Suprapubic skin (tissue), 4 donors: ENCODE results near the gene SPOCK3. TPM values are rescaled to one million over a fixed set of nuclear protein-coding genes. Genes with fewer than 3 reads are reported as not detected.
"Not testable (repeated sequence)": the region's sequence is repeated elsewhere in the genome, so short reads cannot be mapped to it uniquely, and the experiment has no call there.

Experiments used
- DNase-seq, 2 donors: peaks; one replicate each; pipeline ENCODE4 v3.0.0-alpha.2; 2019; ENCODE audit warnings: low spot score in 2 of 2
- H3K27ac ChIP-seq: fragments of 200-600 bp; sonication (generic); one replicate; pipeline ENCODE4 v1.5.1; 2019
- H3K27me3 ChIP-seq: fragments of 200-600 bp; sonication (generic); one replicate; pipeline ENCODE4 v1.5.1; 2019
- H3K36me3 ChIP-seq: fragments of 200-600 bp; sonication (generic); one replicate; pipeline ENCODE4 v1.5.1; 2019
- H3K4me1 ChIP-seq: fragments of 200-600 bp; sonication (generic); one replicate; pipeline ENCODE4 v1.5.1; 2019
- H3K4me3 ChIP-seq: fragments of 200-600 bp; sonication (generic); one replicate; pipeline ENCODE4 v1.5.1; 2019; ENCODE audit warnings: mild to moderate bottlenecking
- H3K9me3 ChIP-seq: fragments of 200-600 bp; sonication (generic); one replicate; pipeline ENCODE4 v1.5.1; 2019
- EP300 ChIP-seq: sonication (generic); formaldehyde crosslinking; IDR thresholded peaks from one replicate; pipeline ENCODE4 v1.6.1; 2017; ENCODE audit warnings: antibody characterized with exemption
- POLR2A ChIP-seq, 2 donors: fragments of 450-650 bp; IDR thresholded peaks; one replicate each; pipeline ENCODE4 v1.6.1; 2017; ENCODE audit warnings: antibody characterized with exemption in 2 of 2, mild to moderate bottlenecking in 2 of 2, moderate library complexity in 2 of 2
- POLR2AphosphoS5 ChIP-seq, 3 donors: sonication (generic); formaldehyde crosslinking; IDR thresholded peaks; one replicate each; pipeline ENCODE4 v1.6.1; 2017; ENCODE audit warnings: antibody characterized with exemption in 3 of 3
- WGBS: methylation state at CpG from one replicate; pipeline ENCODE4 v1.1.5; 2018; 5-methylcytosine and 5-hydroxymethylcytosine counted together
- total RNA-seq, 4 donors: library from RNA; depleted of rRNA; stranded (reverse); fragments of >200 nt; gene quantifications; one replicate each; pipeline ENCODE4 v1.1.0, GENCODE V29; 2016
- TF ChIP-seq, protein P1 (sequence below), 2 donors: fragments of 200-600 bp in 1 of 2; fragments of 450-650 bp in 1 of 2; sonication (generic) in 1 of 2; IDR thresholded peaks; one replicate each; pipeline ENCODE4 v1.5.1; 2016 to 2019; ENCODE audit warnings: antibody characterized with exemption in 2 of 2, mild to moderate bottlenecking in 1 of 2, moderate library complexity in 1 of 2

SPOCK3 gene
- total RNA-seq, 4 donors from 2014 or later, result not detected

DNA sequence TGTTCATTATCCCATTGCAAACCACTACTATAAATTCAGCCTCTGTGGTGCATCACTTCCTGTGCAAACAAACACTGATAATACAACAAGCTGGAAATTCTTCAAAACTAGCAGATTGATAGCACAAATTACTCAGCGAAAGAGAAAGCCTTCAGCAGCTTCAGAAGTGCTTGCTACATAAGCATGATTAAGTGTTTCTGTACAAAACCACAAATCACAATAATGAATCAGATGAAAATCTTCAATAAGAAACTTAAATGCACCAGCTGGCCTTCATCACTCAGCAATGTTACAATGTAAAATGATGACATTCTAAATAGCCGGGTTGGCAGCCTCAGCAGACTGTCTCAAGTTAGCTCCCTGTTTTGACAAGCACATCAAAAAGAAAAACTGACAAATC, 262.2 kb downstream of the SPOCK3 start:
- Histone ChIP-seq H3K4me1 (no peaks in the 10 kb centered on the region), H3K9me3 (peaks cover 6% of the 10 kb centered on the region), H3K36me3 (no peaks in the 10 kb centered on the region), H3K4me3 (no peak overlapping the region), H3K27me3 (no peaks in the 10 kb centered on the region), H3K27ac (no peak overlapping the region)
- no peak for DNase-seq
- TF ChIP-seq POLR2AphosphoS5 (IDR thresholded peaks at IDR 0.05) (no peak), EP300 (no peak), POLR2A (IDR thresholded peaks at IDR 0.05) (no peak)
- TF ChIP-seq, protein P1, sequence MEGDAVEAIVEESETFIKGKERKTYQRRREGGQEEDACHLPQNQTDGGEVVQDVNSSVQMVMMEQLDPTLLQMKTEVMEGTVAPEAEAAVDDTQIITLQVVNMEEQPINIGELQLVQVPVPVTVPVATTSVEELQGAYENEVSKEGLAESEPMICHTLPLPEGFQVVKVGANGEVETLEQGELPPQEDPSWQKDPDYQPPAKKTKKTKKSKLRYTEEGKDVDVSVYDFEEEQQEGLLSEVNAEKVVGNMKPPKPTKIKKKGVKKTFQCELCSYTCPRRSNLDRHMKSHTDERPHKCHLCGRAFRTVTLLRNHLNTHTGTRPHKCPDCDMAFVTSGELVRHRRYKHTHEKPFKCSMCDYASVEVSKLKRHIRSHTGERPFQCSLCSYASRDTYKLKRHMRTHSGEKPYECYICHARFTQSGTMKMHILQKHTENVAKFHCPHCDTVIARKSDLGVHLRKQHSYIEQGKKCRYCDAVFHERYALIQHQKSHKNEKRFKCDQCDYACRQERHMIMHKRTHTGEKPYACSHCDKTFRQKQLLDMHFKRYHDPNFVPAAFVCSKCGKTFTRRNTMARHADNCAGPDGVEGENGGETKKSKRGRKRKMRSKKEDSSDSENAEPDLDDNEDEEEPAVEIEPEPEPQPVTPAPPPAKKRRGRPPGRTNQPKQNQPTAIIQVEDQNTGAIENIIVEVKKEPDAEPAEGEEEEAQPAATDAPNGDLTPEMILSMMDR (IDR thresholded peaks at IDR 0.05), result no peak
- WGBS, result 7% methylated on average over 2 of the region's 2 CpGs

DNA sequence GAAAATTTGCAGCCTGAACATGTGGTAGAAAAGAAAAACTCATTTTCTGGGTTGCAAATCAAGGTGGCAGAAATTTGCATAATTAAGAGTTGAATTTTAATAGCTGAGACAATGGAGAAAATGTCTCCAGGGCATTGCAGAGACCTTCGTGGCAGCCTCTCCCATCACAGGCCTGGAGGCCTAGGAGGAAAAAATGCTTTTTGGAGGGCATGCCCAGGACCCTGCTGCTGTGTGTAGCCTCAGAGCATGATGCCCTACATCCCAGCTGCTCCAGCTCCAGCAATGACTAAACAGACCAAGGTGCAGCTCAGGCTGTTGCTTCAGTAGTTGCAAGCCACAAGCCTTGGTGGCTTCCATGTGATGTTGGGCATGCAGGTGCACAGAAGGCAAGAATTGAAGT, 266.1 kb downstream of the SPOCK3 start:
- not testable (repeated sequence) for DNase-seq, H3K9me3 ChIP-seq
- WGBS, result 75% methylated on average over 1 of the region's 1 CpG

DNA sequence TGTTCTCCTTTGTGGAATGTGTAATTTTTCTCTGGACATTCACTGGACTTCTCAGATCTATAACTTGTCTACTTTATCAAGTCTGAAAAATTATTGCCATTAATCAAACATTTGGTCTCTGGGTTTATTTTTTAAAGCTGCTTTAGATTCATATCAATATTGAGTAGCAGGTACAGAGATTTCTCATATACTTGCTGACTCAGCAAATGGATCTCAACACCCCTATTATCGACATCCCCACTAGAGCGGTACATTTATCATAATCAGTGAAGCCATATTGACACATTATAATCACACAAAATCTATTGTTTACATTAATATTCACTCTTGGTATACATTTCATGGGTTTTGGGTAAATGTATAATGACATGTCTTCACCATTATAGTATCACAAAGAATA, 268.7 kb downstream of the SPOCK3 start:
- Histone ChIP-seq H3K9me3 (peaks cover 6% of the 10 kb centered on the region), H3K4me1 (no peaks in the 10 kb centered on the region), H3K27ac (no peak overlapping the region), H3K4me3 (no peak overlapping the region), H3K36me3 (no peaks in the 10 kb centered on the region), H3K27me3 (no peaks in the 10 kb centered on the region)
- WGBS, result 94% methylated on average over 2 of the region's 2 CpGs
- DNase-seq, result no peak
- no peak for TF ChIP-seq POLR2AphosphoS5 (IDR thresholded peaks at IDR 0.05)
- TF ChIP-seq, protein P1 (IDR thresholded peaks at IDR 0.05), result no peak
- no peak for TF ChIP-seq EP300
- TF ChIP-seq POLR2A (IDR thresholded peaks at IDR 0.05), result no peak

More for the DNA sequence above, 266.1 kb downstream of the SPOCK3 start:
- H3K27me3 ChIP-seq, H3K27ac ChIP-seq, H3K4me1 ChIP-seq, H3K4me3 ChIP-seq, H3K36me3 ChIP-seq: not testable (repeated sequence)

DNA sequence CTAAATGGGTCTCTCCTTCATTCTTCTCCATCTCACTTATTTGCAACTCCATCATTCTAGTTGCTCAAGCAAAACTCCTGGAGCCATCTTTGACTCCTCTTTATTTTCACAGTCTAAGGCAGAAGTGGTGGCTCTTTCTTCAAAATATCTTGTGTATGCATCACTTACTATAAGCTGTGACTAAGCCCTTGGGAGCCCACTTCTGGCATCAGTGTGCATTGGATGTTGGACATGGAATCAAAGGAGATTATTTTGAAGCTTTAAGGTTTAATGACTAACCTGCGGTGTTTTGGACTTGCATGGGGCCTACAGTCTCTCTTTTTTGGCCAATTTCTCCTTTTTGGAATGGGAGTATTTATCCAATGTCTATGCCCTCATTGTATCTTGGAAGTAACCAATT, 276.8 kb downstream of the SPOCK3 start:
- Histone ChIP-seq H3K9me3 (no peaks in the 10 kb centered on the region), H3K27ac (no peak overlapping the region), H3K36me3 (no peaks in the 10 kb centered on the region), H3K4me1 (no peaks in the 10 kb centered on the region), H3K4me3 (no peak overlapping the region), H3K27me3 (no peaks in the 10 kb centered on the region)
- TF ChIP-seq, protein P1 (IDR thresholded peaks at IDR 0.05), result no peak
- TF ChIP-seq EP300 (no peak), POLR2A (IDR thresholded peaks at IDR 0.05) (no peak), POLR2AphosphoS5 (IDR thresholded peaks at IDR 0.05) (no peak)
- DNase-seq, result no peak
- 81% methylated on average over 1 of the region's 1 CpG for WGBS

DNA sequence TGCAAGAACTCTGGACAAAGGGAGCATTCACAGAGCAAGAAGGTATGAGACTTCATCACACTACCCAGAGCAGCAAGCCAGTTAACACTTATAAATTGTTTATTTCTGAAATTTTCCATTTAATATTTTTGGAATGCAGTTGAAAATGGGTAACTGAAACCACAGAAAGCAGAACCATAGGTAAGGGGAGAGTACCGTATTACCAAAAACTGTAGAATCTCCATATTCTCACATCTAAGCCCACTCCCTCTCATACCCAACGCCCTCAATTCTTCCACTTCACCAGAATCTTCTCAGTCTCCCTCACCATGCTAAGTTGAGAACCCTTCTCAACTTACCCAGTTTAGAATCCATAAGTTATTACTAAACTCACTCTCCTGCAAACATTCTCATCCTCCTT, 277.8 kb downstream of the SPOCK3 start:
- Histone ChIP-seq H3K4me3 (no peak overlapping the region), H3K36me3 (no peaks in the 10 kb centered on the region), H3K4me1 (no peaks in the 10 kb centered on the region), H3K27ac (no peak overlapping the region), H3K9me3 (no peaks in the 10 kb centered on the region), H3K27me3 (no peaks in the 10 kb centered on the region)
- 80% methylated on average over 2 of the region's 2 CpGs for WGBS
- DNase-seq, result no peak
- TF ChIP-seq, protein P1 (IDR thresholded peaks at IDR 0.05), result no peak
- TF ChIP-seq POLR2AphosphoS5 (IDR thresholded peaks at IDR 0.05) (no peak), EP300 (no peak), POLR2A (IDR thresholded peaks at IDR 0.05) (no peak)

DNA sequence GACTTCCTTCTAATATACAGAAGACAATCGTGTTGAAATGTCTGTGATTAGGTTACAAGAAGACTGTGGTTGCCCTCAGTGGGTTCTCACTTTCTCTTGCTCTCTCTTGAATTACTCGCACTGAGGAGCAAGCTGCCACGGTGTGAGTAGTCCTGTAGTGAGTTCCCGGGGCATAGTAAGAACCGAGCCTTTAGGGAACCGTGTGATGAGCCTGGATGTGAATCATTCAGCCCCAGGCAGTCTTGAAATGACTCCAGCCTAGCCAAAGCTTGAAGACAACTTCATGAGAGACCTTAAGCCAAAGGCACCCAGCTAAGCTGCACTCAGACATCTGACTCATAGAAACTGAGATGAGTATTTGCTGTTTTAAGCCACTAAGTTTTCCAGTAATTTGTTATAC, 292.7 kb downstream of the SPOCK3 start:
- Histone ChIP-seq H3K9me3 (no peaks in the 10 kb centered on the region), H3K27me3 (no peaks in the 10 kb centered on the region), H3K36me3 (no peaks in the 10 kb centered on the region), H3K4me3 (no peak overlapping the region), H3K27ac (no peak overlapping the region), H3K4me1 (no peaks in the 10 kb centered on the region)
- no peak for DNase-seq
- no peak for TF ChIP-seq POLR2AphosphoS5 (IDR thresholded peaks at IDR 0.05)
- TF ChIP-seq, protein P1 (IDR thresholded peaks at IDR 0.05), result no peak
- TF ChIP-seq POLR2A (IDR thresholded peaks at IDR 0.05), result no peak
- TF ChIP-seq EP300, result no peak
- WGBS, result 68% methylated on average over 6 of the region's 6 CpGs
